SK-N-MC (cell line): Measurements from ENCODE around the gene LMX1A.

Experiments
- EZH2 ChIP-seq: fragments of 200-600 bp; sonication (generic); IDR thresholded peaks from one replicate; pipeline ENCODE4 v1.6.1; 2017; ENCODE audit warnings: antibody characterized with exemption
- POLR2AphosphoS5 ChIP-seq: IDR thresholded peaks from 2 replicates; pipeline ENCODE4 v1.6.1; 2012; ENCODE audit warnings: mild to moderate bottlenecking, low read depth, low read length, borderline replicate concordance

DNA sequence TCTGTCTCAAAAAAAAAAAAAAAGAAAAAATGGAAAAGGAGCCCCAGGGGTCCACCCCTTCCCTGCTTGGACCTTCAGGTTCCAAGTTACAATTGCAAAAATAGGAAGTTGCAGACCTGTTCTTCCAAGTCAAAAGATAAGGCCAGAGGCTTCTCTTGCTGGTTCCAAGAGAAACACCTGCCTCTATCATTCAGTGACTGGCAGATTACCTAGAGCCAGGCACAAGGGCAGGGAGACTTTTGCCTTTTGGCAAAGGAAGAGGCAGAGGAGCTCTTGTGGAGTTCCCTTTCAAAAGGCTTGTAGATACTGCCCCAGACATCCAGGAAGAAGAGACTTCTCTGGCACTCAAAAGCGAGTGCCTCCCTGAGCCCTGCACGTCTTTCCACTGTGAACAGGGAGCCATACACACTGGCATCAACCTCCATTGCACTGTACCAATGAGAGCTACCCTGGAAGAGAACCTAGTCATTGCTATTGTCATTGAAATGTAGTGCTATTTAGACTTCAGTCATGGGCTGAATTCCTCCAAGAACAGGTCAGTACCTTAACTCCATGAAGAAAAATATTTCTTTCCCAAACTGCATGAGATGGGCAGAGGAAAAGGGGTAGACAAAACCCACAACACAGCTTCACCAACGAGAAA is 91.2 kb downstream of the LMX1A start:
- TF ChIP-seq EZH2 (no peak), POLR2AphosphoS5 (no peak)
